Ascending aorta (tissue), 2 donors: ENCODE data around the gene SCUBE2. TPM values are rescaled to one million over a fixed set of nuclear protein-coding genes. Genes with fewer than 3 reads are reported as not detected.
A peak's percentile ranks its signal among the peaks of the same experiment; 100 is the strongest.

Experiments used
- DNase-seq, 2 donors: peaks; one replicate each; pipeline ENCODE4 v3.0.0-alpha.2; 2019; ENCODE audit warnings: low spot score in 2 of 2
- H3K27ac ChIP-seq, 2 donors: fragments of 200-600 bp; sonication (generic); one replicate each; pipeline ENCODE4 v1.5.1; 2016 to 2017; ENCODE audit warnings: mild to moderate bottlenecking in 1 of 2
- H3K27me3 ChIP-seq: fragments of 200-600 bp; sonication (generic); one replicate; pipeline ENCODE4 v1.5.1; 2017
- H3K36me3 ChIP-seq, 2 donors: fragments of 200-600 bp; sonication (generic); one replicate each; pipeline ENCODE4 v1.5.1; 2016
- H3K4me1 ChIP-seq, 2 donors: fragments of 200-600 bp; sonication (generic); one replicate each; pipeline ENCODE4 v1.5.1; 2016 to 2017; ENCODE audit warnings: mild to moderate bottlenecking in 1 of 2
- H3K4me3 ChIP-seq, 2 donors: fragments of 200-600 bp; sonication (generic); one replicate each; pipeline ENCODE4 v1.5.1; 2016 to 2017; ENCODE audit warnings: mild to moderate bottlenecking in 1 of 2
- H3K9me3 ChIP-seq, 2 donors: fragments of 200-600 bp; sonication (generic); one replicate each; pipeline ENCODE4 v1.5.1; 2016
- intact Hi-C: fragments of 100-400 bp; cut with DNase I; formaldehyde crosslinking; loops from one replicate; pipeline ENCODE4 v1.15.1; 2023
- total RNA-seq: library from RNA; depleted of rRNA; stranded (reverse); fragments of >200 nt; gene quantifications from one replicate; pipeline ENCODE4 v1.1.0, GENCODE V29; 2016
- TF ChIP-seq, protein P1 (sequence below), 3 experiments: fragments of 200-600 bp in 2 of 3; fragments of 450-650 bp in 1 of 3; sonication (generic) in 2 of 3; IDR thresholded peaks; one replicate each; pipeline ENCODE4 v1.5.1; 2016 to 2019; ENCODE audit warnings: antibody characterized with exemption in 3 of 3, mild to moderate bottlenecking in 1 of 3, moderate library complexity in 1 of 3

SCUBE2 gene
- total RNA-seq, 1 donor from 2014 or later: 1.1 TPM

DNA sequence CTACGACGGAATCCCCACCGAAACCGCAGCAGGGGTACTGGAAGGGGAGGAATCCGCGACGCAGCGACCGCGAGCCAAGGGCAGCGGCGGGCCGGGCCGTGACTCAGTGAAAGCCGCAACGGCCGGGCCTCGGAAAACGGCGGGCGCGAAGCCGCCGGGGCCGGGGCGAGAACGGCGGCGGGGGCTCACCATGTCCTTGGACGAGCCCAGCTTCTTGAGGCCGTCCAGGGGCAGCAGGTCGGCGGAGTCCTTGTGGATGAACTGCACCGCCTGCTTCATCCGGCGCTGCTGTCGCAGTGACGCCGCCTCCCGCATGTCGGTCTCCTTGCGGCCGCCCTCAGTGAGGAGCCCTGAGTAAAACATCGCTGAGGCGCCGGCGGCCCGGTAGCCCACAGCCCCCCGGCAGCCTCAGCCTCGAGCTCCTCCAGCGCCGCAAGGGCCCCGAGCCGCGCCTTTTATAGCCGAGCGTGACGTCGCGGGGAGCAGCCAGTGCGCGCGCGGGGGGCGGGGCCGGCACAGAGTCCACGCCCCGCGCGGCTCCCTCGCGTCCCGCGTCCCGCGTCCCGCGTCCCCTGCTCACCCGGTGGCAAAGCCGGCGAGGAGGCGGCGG lies 87.7 kb downstream of the SCUBE2 start, which contains the start of gene NRIP3:
Gene NRIP3 (minus strand): TSS at position 429 of the 610 bp plus-strand sequence. CDS start 66 bp downstream, at position 363.
- TF ChIP-seq, protein P1, sequence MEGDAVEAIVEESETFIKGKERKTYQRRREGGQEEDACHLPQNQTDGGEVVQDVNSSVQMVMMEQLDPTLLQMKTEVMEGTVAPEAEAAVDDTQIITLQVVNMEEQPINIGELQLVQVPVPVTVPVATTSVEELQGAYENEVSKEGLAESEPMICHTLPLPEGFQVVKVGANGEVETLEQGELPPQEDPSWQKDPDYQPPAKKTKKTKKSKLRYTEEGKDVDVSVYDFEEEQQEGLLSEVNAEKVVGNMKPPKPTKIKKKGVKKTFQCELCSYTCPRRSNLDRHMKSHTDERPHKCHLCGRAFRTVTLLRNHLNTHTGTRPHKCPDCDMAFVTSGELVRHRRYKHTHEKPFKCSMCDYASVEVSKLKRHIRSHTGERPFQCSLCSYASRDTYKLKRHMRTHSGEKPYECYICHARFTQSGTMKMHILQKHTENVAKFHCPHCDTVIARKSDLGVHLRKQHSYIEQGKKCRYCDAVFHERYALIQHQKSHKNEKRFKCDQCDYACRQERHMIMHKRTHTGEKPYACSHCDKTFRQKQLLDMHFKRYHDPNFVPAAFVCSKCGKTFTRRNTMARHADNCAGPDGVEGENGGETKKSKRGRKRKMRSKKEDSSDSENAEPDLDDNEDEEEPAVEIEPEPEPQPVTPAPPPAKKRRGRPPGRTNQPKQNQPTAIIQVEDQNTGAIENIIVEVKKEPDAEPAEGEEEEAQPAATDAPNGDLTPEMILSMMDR (IDR thresholded peaks at IDR 0.05): no peak
- peak in 1 of 2 donors; percentile 85 for DNase-seq
- H3K9me3 ChIP-seq: no peaks in the 10 kb centered on the region
- H3K4me1 ChIP-seq: peaks cover 0 to 14% of the 10 kb centered on the region in 2 donors
- H3K36me3 ChIP-seq: no peaks in the 10 kb centered on the region
- intact Hi-C loops: loop anchor here (2.0 to 5.0 kb wide), 3 partner anchors 39 to 134 kb away; partner anchors contain the start of genes AKIP1 and TMEM9B
- peak within 1 kb of the TSS in 1 of 2 donors; percentile 0 for H3K27ac ChIP-seq
- peak within 1 kb of the TSS; percentile 40 to 61 for H3K4me3 ChIP-seq
- H3K27me3 ChIP-seq: no peaks in the 10 kb centered on the region

DNA sequence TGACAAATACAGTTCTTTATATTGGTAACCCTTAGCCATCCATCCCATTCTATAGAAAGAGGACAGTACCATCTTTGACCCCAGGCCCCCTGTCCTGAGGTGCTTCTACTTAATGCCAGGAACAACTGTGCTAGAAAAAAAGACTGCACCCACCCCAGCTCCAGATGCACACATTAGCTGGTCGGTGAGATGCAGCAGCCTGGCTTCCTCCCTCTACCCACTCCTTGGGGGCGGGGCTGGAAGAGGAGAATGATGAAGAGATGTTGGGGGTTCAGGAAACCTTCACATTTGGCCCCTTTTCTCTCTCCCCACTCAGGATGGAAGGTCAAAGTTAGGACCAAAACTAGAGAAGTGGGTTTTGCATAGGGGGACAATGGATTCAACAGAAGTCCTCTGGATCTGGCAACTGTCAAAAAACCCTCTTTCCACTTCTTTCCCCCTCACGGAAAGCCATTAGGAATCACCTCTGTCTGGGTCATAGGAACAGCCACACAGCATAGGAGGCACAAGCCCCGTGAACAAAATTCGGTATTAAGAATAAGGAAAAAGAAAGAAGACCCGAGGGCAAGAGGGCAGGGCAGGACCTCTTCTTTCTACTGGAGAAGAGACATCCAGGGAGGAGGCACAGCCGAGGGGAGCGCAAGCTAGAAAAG lies 88.4 kb downstream of the SCUBE2 start:
- Histone ChIP-seq H3K36me3 (no peaks in the 10 kb centered on the region), H3K27ac (no peak overlapping the region), H3K4me3 (peak overlapping the region; percentile 40 to 61), H3K27me3 (no peaks in the 10 kb centered on the region), H3K9me3 (no peaks in the 10 kb centered on the region), H3K4me1 (peaks cover 0 to 14% of the 10 kb centered on the region in 2 donors)
- intact Hi-C loops: loop anchor here (2.0 to 5.0 kb wide), 2 partner anchors 38 to 134 kb away; partner anchors contain the start of gene TMEM9B
- no peak for DNase-seq
- TF ChIP-seq, protein P1 (IDR thresholded peaks at IDR 0.05): no peak

DNA sequence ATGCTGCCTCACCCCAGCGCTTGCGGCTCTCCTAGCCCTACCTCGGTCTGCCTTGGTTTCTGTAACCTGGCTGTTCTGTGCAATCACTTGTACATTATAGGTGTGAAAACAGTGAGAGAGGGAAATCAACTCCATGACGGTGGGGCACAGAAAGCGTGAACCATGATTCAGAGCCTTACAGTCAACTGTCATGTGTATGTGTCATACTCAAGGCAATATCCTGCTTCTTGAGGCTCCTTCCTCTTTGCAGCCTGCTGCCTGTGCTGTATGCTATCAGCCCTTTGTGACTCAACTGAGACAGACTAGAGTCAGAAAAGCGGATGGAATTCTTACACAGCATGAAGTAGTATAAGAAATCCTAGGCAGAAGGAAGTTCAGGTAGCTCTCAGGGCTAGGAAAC lies 89.7 kb downstream of the SCUBE2 start:
- Histone ChIP-seq H3K27ac (no peak overlapping the region), H3K27me3 (no peaks in the 10 kb centered on the region), H3K9me3 (no peaks in the 10 kb centered on the region), H3K36me3 (no peaks in the 10 kb centered on the region), H3K4me3 (no peak overlapping the region), H3K4me1 (peaks cover 0 to 14% of the 10 kb centered on the region in 2 donors)
- TF ChIP-seq, protein P1 (IDR thresholded peaks at IDR 0.05): no peak
- DNase-seq: no peak
- intact Hi-C loops: loop anchor here (2.0 to 5.0 kb wide), 2 partner anchors 37 to 136 kb away; partner anchors contain the start of gene TMEM9B

DNA sequence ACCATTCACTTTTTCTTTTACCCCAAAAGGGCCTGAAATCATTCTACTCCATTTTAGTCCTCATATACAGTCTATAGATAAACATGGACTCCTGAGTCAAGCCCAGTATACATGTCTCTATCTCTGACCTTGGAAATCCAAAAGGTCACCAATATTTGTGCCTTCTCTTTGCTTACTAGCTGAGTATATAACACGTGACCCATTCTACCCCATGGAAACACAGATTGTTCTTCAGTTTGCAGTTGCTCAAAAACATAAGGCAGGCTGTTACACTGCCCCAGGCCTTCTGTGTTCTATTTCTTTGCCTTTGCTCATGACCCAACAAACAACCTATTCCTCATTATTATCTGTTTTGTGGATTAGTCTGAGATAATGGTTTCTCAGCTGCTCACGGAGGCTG lies 93.4 kb downstream of the SCUBE2 start:
- H3K36me3 ChIP-seq: no peaks in the 10 kb centered on the region
- no peak overlapping the region for H3K4me3 ChIP-seq
- H3K4me1 ChIP-seq: peaks cover 0 to 2% of the 10 kb centered on the region in 2 donors
- no peaks in the 10 kb centered on the region for H3K27me3 ChIP-seq
- intact Hi-C loops: no loop called here
- H3K9me3 ChIP-seq: no peaks in the 10 kb centered on the region
- DNase-seq: no peak
- no peak overlapping the region for H3K27ac ChIP-seq
- TF ChIP-seq, protein P1 (IDR thresholded peaks at IDR 0.05): no peak

DNA sequence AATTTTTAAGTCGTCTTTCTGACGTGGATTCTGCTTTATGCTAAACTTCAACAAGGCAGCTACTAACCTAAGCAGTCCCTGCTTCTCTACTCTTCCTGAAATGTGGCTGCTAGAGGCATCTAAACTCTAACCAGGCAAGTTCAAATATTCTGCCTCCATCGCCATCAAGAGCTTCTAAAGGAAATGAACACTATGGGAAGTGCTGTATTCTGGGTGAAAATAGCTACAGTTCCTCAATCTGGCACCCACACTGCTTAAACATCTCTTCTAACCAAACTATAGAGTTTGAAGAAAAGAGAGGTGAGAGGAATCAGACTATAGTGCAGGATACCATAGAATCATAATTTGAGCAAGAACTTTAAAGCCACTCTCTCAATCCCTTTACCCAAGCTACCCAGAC lies 93.9 kb downstream of the SCUBE2 start:
- TF ChIP-seq, protein P1 (IDR thresholded peaks at IDR 0.05): no peak
- no peaks in the 10 kb centered on the region for H3K9me3 ChIP-seq

More for the DNA sequence above, 93.9 kb downstream of the SCUBE2 start:
- no peak for DNase-seq
- Histone ChIP-seq H3K27me3 (no peaks in the 10 kb centered on the region), H3K36me3 (no peaks in the 10 kb centered on the region), H3K27ac (no peak overlapping the region), H3K4me1 (no peaks in the 10 kb centered on the region), H3K4me3 (no peak overlapping the region)
- intact Hi-C loops: no loop called here
